ENCODE measurements around the gene NCDN.

Gene NCDN

GRCh38 chr1:35569936-35570335 is 12.3 kb downstream of the NCDN start:
- TF ChIP-seq, protein P1, sequence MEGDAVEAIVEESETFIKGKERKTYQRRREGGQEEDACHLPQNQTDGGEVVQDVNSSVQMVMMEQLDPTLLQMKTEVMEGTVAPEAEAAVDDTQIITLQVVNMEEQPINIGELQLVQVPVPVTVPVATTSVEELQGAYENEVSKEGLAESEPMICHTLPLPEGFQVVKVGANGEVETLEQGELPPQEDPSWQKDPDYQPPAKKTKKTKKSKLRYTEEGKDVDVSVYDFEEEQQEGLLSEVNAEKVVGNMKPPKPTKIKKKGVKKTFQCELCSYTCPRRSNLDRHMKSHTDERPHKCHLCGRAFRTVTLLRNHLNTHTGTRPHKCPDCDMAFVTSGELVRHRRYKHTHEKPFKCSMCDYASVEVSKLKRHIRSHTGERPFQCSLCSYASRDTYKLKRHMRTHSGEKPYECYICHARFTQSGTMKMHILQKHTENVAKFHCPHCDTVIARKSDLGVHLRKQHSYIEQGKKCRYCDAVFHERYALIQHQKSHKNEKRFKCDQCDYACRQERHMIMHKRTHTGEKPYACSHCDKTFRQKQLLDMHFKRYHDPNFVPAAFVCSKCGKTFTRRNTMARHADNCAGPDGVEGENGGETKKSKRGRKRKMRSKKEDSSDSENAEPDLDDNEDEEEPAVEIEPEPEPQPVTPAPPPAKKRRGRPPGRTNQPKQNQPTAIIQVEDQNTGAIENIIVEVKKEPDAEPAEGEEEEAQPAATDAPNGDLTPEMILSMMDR (IDR thresholded peaks at IDR 0.05; ENCODE audit: control insufficient read depth, extremely low read depth, insufficient read depth) = no peak
- no peak for DNase-seq (ENCODE audit: low read depth)
- H3K4me3 ChIP-seq (ENCODE audit: low read depth, low read length) = no peak overlapping the region

- DNase-seq (ENCODE audit: low read depth) = no peak
- H3K4me3 ChIP-seq (ENCODE audit: low read depth, low read length) = no peak overlapping the region
- TF ChIP-seq, protein P1 (IDR thresholded peaks at IDR 0.05; ENCODE audit: control insufficient read depth, extremely low read depth, insufficient read depth) = no peak
Observed at GRCh38 chr1:35570589-35571137, 13.1 kb downstream of the NCDN start.

- no peak for DNase-seq (ENCODE audit: low read depth)
- TF ChIP-seq, protein P1 (IDR thresholded peaks at IDR 0.05; ENCODE audit: control insufficient read depth, extremely low read depth, insufficient read depth) = no peak
Observed at GRCh38 chr1:35571263-35571662, 13.7 kb downstream of the NCDN start.

GRCh38 chr1:35572296-35572695 is 14.7 kb downstream of the NCDN start:
- no peak for DNase-seq (ENCODE audit: low read depth)
- H3K4me3 ChIP-seq (ENCODE audit: low read depth, low read length) = no peak overlapping the region
- TF ChIP-seq, protein P1 (IDR thresholded peaks at IDR 0.05; ENCODE audit: control insufficient read depth, extremely low read depth, insufficient read depth) = no peak

More at GRCh38 chr1:35571263-35571662, 13.7 kb downstream of the NCDN start:
- H3K4me3 ChIP-seq (ENCODE audit: low read depth, low read length) = no peak overlapping the region

GRCh38 chr1:35573198-35574124 is 15.9 kb downstream of the NCDN start, which contains the start of gene TFAP2E:
Gene TFAP2E (plus strand): TSS chr1:35573314. CDS start chr1:35573578, 264 bp downstream.
- no peak within 1 kb of the TSS for H3K4me3 ChIP-seq (ENCODE audit: low read depth, low read length)
- TF ChIP-seq, protein P1 (IDR thresholded peaks at IDR 0.05; ENCODE audit: control insufficient read depth, extremely low read depth, insufficient read depth) = no peak
- DNase-seq (ENCODE audit: low read depth) = no peak

- DNase-seq (ENCODE audit: low read depth) = no peak
- H3K4me3 ChIP-seq (ENCODE audit: low read depth, low read length) = no peak overlapping the region
- TF ChIP-seq, protein P1 (IDR thresholded peaks at IDR 0.05; ENCODE audit: control insufficient read depth, extremely low read depth, insufficient read depth) = no peak
Observed at GRCh38 chr1:35574125-35574654, 16.6 kb downstream of the NCDN start.

Measured in LNCaP clone FGC (cell line).